CD4-positive, alpha-beta memory T cell (primary cell): ENCODE results near the gene SERTAD2. TPM values are rescaled to one million over a fixed set of nuclear protein-coding genes. Genes with fewer than 3 reads are reported as not detected.

Experiments used
- CTCF ChIA-PET: fragments of 350-600 bp; sonication (Branson Sonifier 250); formaldehyde crosslinking; loops from one replicate; lab custom pipeline; 2021; ENCODE audit warnings: inconsistent platforms; ENCODE audit not compliant: partially characterized antibody; lab: Charles Lee
- POLR2A ChIA-PET: fragments of 350-600 bp; sonication (Branson Sonifier 250); formaldehyde crosslinking; loops from one replicate; lab custom pipeline; 2021; ENCODE audit not compliant: partially characterized antibody; lab: Charles Lee
- DNase-seq, 5 donors: peaks; one replicate each; pipeline versions ENCODE4 v3.0.0 to v3.0.0-alpha.2; 2020 to 2022; ENCODE audit warnings: mixed read lengths in 1 of 5
- H3K27ac ChIP-seq: one replicate; pipeline ENCODE4 v1.7.0; 2013; ENCODE audit warnings: low read depth, low read length
- H3K27me3 ChIP-seq: 2 replicates; pipeline ENCODE4 v1.7.0; 2013; ENCODE audit warnings: mild to moderate bottlenecking, low read length, moderate library complexity; ENCODE audit not compliant: insufficient read depth
- H3K36me3 ChIP-seq: 2 replicates; pipeline ENCODE4 v1.7.0; 2013; ENCODE audit warnings: mild to moderate bottlenecking, low read length, moderate library complexity; ENCODE audit not compliant: insufficient read depth
- H3K4me1 ChIP-seq: 2 replicates; pipeline ENCODE4 v1.7.0; 2013; ENCODE audit warnings: mild to moderate bottlenecking, low read length, moderate library complexity; ENCODE audit not compliant: insufficient read depth
- H3K4me3 ChIP-seq, 2 donors: one replicate each; pipeline ENCODE4 v1.7.0; 2013; ENCODE audit warnings: low read length in 2 of 2, mild to moderate bottlenecking in 1 of 2
- H3K9me3 ChIP-seq, 2 donors: one replicate each; pipeline ENCODE4 v1.7.0; 2013; ENCODE audit warnings: low read length in 2 of 2, control low read depth in 1 of 2; ENCODE audit not compliant: control insufficient read depth in 1 of 2
- H3K27ac Mint-ChIP-seq, 7 donors: one replicate each; pipeline ENCODE4 v1.8.0; 2020 to 2021; ENCODE audit warnings: mixed read lengths in 7 of 7, mild to moderate bottlenecking in 6 of 7, inconsistent platforms in 3 of 7, moderate library complexity in 3 of 7
- H3K27me3 Mint-ChIP-seq, 2 donors: one replicate each; pipeline ENCODE4 v1.8.0; 2020 to 2021; ENCODE audit warnings: mixed read lengths in 2 of 2
- H3K36me3 Mint-ChIP-seq, 2 donors: one replicate each; pipeline ENCODE4 v1.8.0; 2020 to 2021; ENCODE audit warnings: mixed read lengths in 2 of 2, inconsistent platforms in 1 of 2, mild to moderate bottlenecking in 1 of 2
- H3K4me1 Mint-ChIP-seq, 4 donors: one replicate each; pipeline ENCODE4 v1.8.0; 2020 to 2021; ENCODE audit warnings: mixed read lengths in 4 of 4, mild to moderate bottlenecking in 1 of 4
- H3K4me3 Mint-ChIP-seq, 8 donors: one replicate each; pipeline ENCODE4 v1.8.0; 2020 to 2021; ENCODE audit warnings: mixed read lengths in 8 of 8, mild to moderate bottlenecking in 7 of 8, moderate library complexity in 6 of 8, inconsistent platforms in 3 of 8
- H3K9me3 Mint-ChIP-seq, 8 donors: one replicate each; pipeline ENCODE4 v1.8.0; 2020 to 2021; ENCODE audit warnings: mixed read lengths in 8 of 8, mild to moderate bottlenecking in 5 of 8, inconsistent platforms in 3 of 8, moderate library complexity in 1 of 8
- intact Hi-C: fragments of 100-400 bp; cut with micrococcal nuclease; formaldehyde crosslinking; loops from one replicate; pipeline ENCODE4 v1.15.1; 2023
- polyA plus RNA-seq, 2 donors: library from polyadenylated mRNA; unstranded; fragments of 300-500 nt; fragmentation: Illumina TruSeq; gene quantifications; one replicate each; pipeline ENCODE4 v1.2.3, GENCODE V29; 2021
- total RNA-seq, 2 experiments: library from RNA; stranded (reverse); gene quantifications; one replicate each; pipeline ENCODE4 v1.2.3, GENCODE V29; 2021

Gene SERTAD2
- total and polyA plus RNA-seq, 4 experiments from 2014 or later = 2.6 to 24.6 (median 14.5) TPM

DNA sequence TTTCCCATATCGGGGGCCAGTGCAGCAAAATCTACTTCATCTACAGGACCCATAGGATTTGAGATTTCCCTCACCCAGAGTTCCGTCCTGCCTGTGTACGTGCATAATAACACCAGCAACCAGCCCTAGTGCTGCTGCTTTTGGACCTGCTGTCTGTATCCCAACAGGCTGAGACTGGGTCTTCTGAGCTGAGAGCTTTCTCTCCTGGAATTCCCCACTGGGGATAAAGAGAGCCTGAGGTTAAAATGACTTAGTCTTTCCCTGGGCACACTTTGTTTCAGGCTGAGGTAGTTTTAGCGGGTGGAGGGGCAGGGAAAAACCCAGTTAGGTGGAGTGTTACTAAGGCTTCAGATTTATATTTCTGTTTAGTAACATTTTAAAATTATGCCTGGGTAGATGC is 62.5 kb downstream of the SERTAD2 start:
- Mint-ChIP-seq H3K4me3 (no peak overlapping the region), H3K4me1 (peaks cover 0 to 4% (median 2%) of the 10 kb centered on the region in 4 donors), H3K36me3 (peaks cover 32 to 48% of the 10 kb centered on the region in 2 donors), H3K27me3 (no peaks in the 10 kb centered on the region), H3K27ac (no peak overlapping the region), H3K9me3 (no peaks in the 10 kb centered on the region)
- Histone ChIP-seq H3K9me3 (no peaks in the 10 kb centered on the region), H3K4me1 (no peaks in the 10 kb centered on the region), H3K27ac (no peak overlapping the region), H3K27me3 (no peaks in the 10 kb centered on the region), H3K36me3 (peaks cover 25% of the 10 kb centered on the region), H3K4me3 (no peak overlapping the region)
- intact Hi-C loops = no loop called here
- DNase-seq = no peak
- ChIA-PET POLR2A (interaction anchor here (1.1 kb wide), 1 partner anchor 10 kb away, joined by 4 read pairs; no protein-coding TSS in a partner anchor), CTCF (no interaction called here)

DNA sequence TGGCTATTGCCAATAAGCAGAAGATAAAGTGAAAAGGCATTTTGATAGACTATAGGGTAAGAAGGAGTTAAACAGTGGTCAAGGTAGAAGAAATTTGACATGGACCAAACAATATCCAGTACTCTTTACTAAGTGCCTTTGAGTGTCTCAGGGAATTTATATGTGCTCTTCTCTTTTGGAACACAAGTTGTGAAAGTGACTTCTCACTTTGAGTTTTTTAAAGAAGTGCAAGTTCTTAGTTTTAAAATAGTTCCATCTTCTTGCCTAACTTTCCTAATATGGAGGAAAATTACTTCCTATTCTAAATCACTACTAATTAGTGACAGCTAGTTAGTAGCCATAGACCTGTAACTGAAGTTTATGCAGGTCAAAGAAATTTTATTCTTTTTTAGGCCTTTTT is 66.2 kb downstream of the SERTAD2 start:
- Histone ChIP-seq H3K27ac (no peak overlapping the region), H3K9me3 (no peaks in the 10 kb centered on the region), H3K4me3 (no peak overlapping the region), H3K4me1 (no peaks in the 10 kb centered on the region), H3K36me3 (peaks cover 31% of the 10 kb centered on the region), H3K27me3 (no peaks in the 10 kb centered on the region)
- POLR2A ChIA-PET = no interaction called here
- DNase-seq = no peak
- CTCF ChIA-PET = interaction anchor here (0.7 to 3.7 kb wide), 22 partner anchors 8 to 290 kb away, joined by 3 to 24 read pairs (median 6); partner anchors contain the start of gene AFTPH
- no peaks in the 10 kb centered on the region for H3K27me3 Mint-ChIP-seq
- no peak overlapping the region for H3K4me3 Mint-ChIP-seq
- H3K9me3 Mint-ChIP-seq = no peaks in the 10 kb centered on the region
- peaks cover 31 to 52% of the 10 kb centered on the region in 2 donors for H3K36me3 Mint-ChIP-seq
- intact Hi-C loops = loop anchor here (1.0 kb wide), 4 partner anchors 59 to 286 kb away; no protein-coding TSS in a partner anchor
- no peak overlapping the region for H3K27ac Mint-ChIP-seq
- peaks cover 0 to 4% (median 2%) of the 10 kb centered on the region in 4 donors for H3K4me1 Mint-ChIP-seq

- ChIA-PET CTCF (interaction anchor here (0.7 to 3.7 kb wide), 25 partner anchors 8 to 291 kb away, joined by 3 to 24 read pairs (median 6); partner anchors contain the start of gene AFTPH), POLR2A (no interaction called here)
- peak in 4 of 5 donors; percentile 26 to 46 (median 38) for DNase-seq
- Mint-ChIP-seq H3K9me3 (no peaks in the 10 kb centered on the region), H3K27ac (no peak overlapping the region), H3K4me1 (peaks cover 0 to 4% (median 2%) of the 10 kb centered on the region in 4 donors), H3K4me3 (no peak overlapping the region), H3K27me3 (no peaks in the 10 kb centered on the region), H3K36me3 (peaks cover 27 to 48% of the 10 kb centered on the region in 2 donors)
- no peaks in the 10 kb centered on the region for H3K9me3 ChIP-seq
- no peak overlapping the region for H3K27ac ChIP-seq
- no peaks in the 10 kb centered on the region for H3K27me3 ChIP-seq
- peaks cover 30% of the 10 kb centered on the region for H3K36me3 ChIP-seq
- intact Hi-C loops = loop anchor here (1.0 kb wide), 4 partner anchors 59 to 286 kb away; no protein-coding TSS in a partner anchor
- H3K4me1 ChIP-seq = no peaks in the 10 kb centered on the region
- no peak overlapping the region for H3K4me3 ChIP-seq
These were observed 66.7 kb downstream of the SERTAD2 start for GRCh38 chr2:64586883-64587481.

- intact Hi-C loops = no loop called here
- ChIA-PET CTCF (interaction anchor here (0.9 to 3.7 kb wide), 20 partner anchors 9 to 292 kb away, joined by 3 to 24 read pairs (median 6); partner anchors contain the start of gene AFTPH), POLR2A (no interaction called here)
- Mint-ChIP-seq H3K27ac (no peak overlapping the region), H3K36me3 (peaks cover 23 to 44% of the 10 kb centered on the region in 2 donors), H3K4me1 (peaks cover 0 to 4% (median 2%) of the 10 kb centered on the region in 4 donors), H3K27me3 (no peaks in the 10 kb centered on the region), H3K9me3 (no peaks in the 10 kb centered on the region), H3K4me3 (no peak overlapping the region)
- H3K4me1 ChIP-seq = no peaks in the 10 kb centered on the region
- no peaks in the 10 kb centered on the region for H3K27me3 ChIP-seq
- H3K4me3 ChIP-seq = no peak overlapping the region
- H3K27ac ChIP-seq = no peak overlapping the region
- peaks cover 21% of the 10 kb centered on the region for H3K36me3 ChIP-seq
- no peak for DNase-seq
- H3K9me3 ChIP-seq = no peaks in the 10 kb centered on the region
These were observed 67.7 kb downstream of the SERTAD2 start for GRCh38 chr2:64586054-64586453.

DNA sequence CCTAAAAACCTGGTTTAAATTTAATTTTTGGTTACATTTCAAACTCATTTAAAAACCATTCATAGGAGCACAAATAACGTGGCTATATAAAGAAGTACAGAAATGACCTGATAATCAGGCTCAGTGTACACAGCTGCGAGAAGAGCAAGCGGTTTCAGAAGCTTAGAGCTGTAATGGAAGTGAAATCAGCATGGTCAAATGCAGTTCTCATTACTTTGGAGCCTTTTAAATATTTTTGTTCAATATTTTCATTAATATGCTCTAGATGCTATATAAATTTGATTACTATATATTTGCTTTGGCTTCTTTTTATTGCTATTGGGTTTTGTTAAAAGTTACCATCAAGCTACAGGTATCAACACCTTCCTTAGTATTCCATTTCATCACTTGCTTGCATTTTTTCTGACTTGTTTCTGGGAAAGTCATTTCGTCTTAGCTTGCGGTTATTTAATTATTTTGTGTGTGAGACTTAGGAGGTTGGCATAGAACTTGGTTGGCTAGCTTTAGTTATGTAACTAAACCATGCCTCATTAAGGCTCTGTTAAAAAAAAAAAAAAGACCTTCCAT is 70.9 kb downstream of the SERTAD2 start:
- Mint-ChIP-seq H3K4me1 (peaks cover 0 to 4% (median 2%) of the 10 kb centered on the region in 4 donors), H3K27ac (peak overlapping the region in 2 of 7 donors; percentile 1 to 19), H3K9me3 (no peaks in the 10 kb centered on the region), H3K4me3 (no peak overlapping the region), H3K27me3 (no peaks in the 10 kb centered on the region), H3K36me3 (peaks cover 6 to 35% of the 10 kb centered on the region in 2 donors)
- POLR2A ChIA-PET = no interaction called here
- Histone ChIP-seq H3K27me3 (no peaks in the 10 kb centered on the region), H3K4me1 (no peaks in the 10 kb centered on the region), H3K4me3 (no peak overlapping the region), H3K36me3 (peaks cover 10% of the 10 kb centered on the region), H3K27ac (no peak overlapping the region), H3K9me3 (no peaks in the 10 kb centered on the region)
- no peak for DNase-seq
- CTCF ChIA-PET = interaction anchor here (0.9 to 1.7 kb wide), 8 partner anchors 10 to 293 kb away, joined by 3 to 5 read pairs (median 3); no protein-coding TSS in a partner anchor
- intact Hi-C loops = no loop called here

GRCh38 chr2:64581777-64582539 is 71.8 kb downstream of the SERTAD2 start:
- CTCF ChIA-PET = interaction anchor here (0.9 to 1.7 kb wide), 11 partner anchors 9 to 294 kb away, joined by 3 to 5 read pairs (median 3); no protein-coding TSS in a partner anchor
- H3K36me3 Mint-ChIP-seq = peaks cover 12 to 38% of the 10 kb centered on the region in 2 donors

More at GRCh38 chr2:64581777-64582539, 71.8 kb downstream of the SERTAD2 start:
- POLR2A ChIA-PET = interaction anchor here (1.1 kb wide), 1 partner anchor 71 kb away, joined by 3 read pairs; no protein-coding TSS in a partner anchor
- Mint-ChIP-seq H3K4me3 (no peak overlapping the region), H3K4me1 (peaks cover 0 to 4% (median 3%) of the 10 kb centered on the region in 4 donors), H3K9me3 (no peaks in the 10 kb centered on the region), H3K27ac (peak overlapping the region in 2 of 7 donors; percentile 1 to 64), H3K27me3 (no peaks in the 10 kb centered on the region)
- intact Hi-C loops = no loop called here
- DNase-seq = no peak
- Histone ChIP-seq H3K4me1 (no peaks in the 10 kb centered on the region), H3K4me3 (no peak overlapping the region), H3K27me3 (no peaks in the 10 kb centered on the region), H3K36me3 (peaks cover 10% of the 10 kb centered on the region), H3K27ac (no peak overlapping the region), H3K9me3 (no peaks in the 10 kb centered on the region)
